Trophoblast cell (in vitro differentiated cells and primary cell): Measurements from ENCODE around the gene ZIM2.

ENCODE experiments used
- DNase-seq, 2 donors: peaks; one replicate each; pipeline ENCODE4 v3.0.0-alpha.2; 2016
- H2AFZ ChIP-seq: 2 replicates; pipeline ENCODE4 v1.6.1; 2013; ENCODE audit warnings: low read length, moderate library complexity, mild to moderate bottlenecking; ENCODE audit not compliant: insufficient read depth, poor library complexity
- H2AK5ac ChIP-seq: 2 replicates; pipeline ENCODE4 v1.6.1; 2013; ENCODE audit warnings: mild to moderate bottlenecking, low read length
- H2BK120ac ChIP-seq: 2 replicates; pipeline ENCODE4 v1.6.1; 2013; ENCODE audit warnings: low read length, mild to moderate bottlenecking, moderate library complexity; ENCODE audit not compliant: insufficient read depth, poor library complexity
- H2BK12ac ChIP-seq: 2 replicates; pipeline ENCODE4 v1.6.1; 2013; ENCODE audit warnings: mild to moderate bottlenecking, low read length, moderate library complexity
- H2BK5ac ChIP-seq: 2 replicates; pipeline ENCODE4 v1.6.1; 2013; ENCODE audit warnings: low read length, low read depth, moderate library complexity, mild to moderate bottlenecking; ENCODE audit not compliant: poor library complexity
- H3K14ac ChIP-seq: 2 replicates; pipeline ENCODE4 v1.6.1; 2013; ENCODE audit warnings: mild to moderate bottlenecking, low read length
- H3K18ac ChIP-seq: 2 replicates; pipeline ENCODE4 v1.6.1; 2013; ENCODE audit warnings: mild to moderate bottlenecking, low read length
- H3K23ac ChIP-seq: 2 replicates; pipeline ENCODE4 v1.6.1; 2013; ENCODE audit warnings: low read length
- H3K27ac ChIP-seq: 2 replicates; pipeline ENCODE4 v1.5.1; 2013; ENCODE audit warnings: low read depth, mild to moderate bottlenecking, inconsistent platforms, low read length, moderate library complexity
- H3K27me3 ChIP-seq: 2 replicates; pipeline ENCODE4 v1.6.1; 2013; ENCODE audit warnings: inconsistent platforms, mild to moderate bottlenecking, low read length, moderate library complexity; ENCODE audit not compliant: insufficient read depth
- H3K36me3 ChIP-seq, 2 experiments: 1 replicate in 1 of 2; 2 replicates in 1 of 2; pipeline ENCODE4 v1.6.1; 2013; ENCODE audit warnings: low read length in 2 of 2, mild to moderate bottlenecking in 2 of 2, moderate library complexity in 1 of 2; ENCODE audit not compliant: insufficient read depth in 2 of 2, control insufficient read depth in 1 of 2
- H3K4ac ChIP-seq: 2 replicates; pipeline ENCODE4 v1.6.1; 2013; ENCODE audit warnings: low read depth, mild to moderate bottlenecking, low read length, moderate library complexity
- H3K4me1 ChIP-seq, 2 experiments: 1 replicate in 1 of 2; 2 replicates in 1 of 2; pipeline ENCODE4 v1.6.1; 2013; ENCODE audit warnings: low read length in 2 of 2, mild to moderate bottlenecking in 2 of 2, moderate library complexity in 1 of 2; ENCODE audit not compliant: insufficient read depth in 2 of 2, control insufficient read depth in 1 of 2
- H3K4me2 ChIP-seq: 2 replicates; pipeline ENCODE4 v1.6.1; 2013; ENCODE audit warnings: inconsistent platforms, mild to moderate bottlenecking, low read length, moderate library complexity
- H3K4me3 ChIP-seq: 2 replicates; pipeline ENCODE4 v1.5.1; 2013; ENCODE audit warnings: mild to moderate bottlenecking, low read depth, low read length, inconsistent platforms
- H3K79me1 ChIP-seq: one replicate; pipeline ENCODE4 v1.6.1; 2013; ENCODE audit warnings: low read length
- H3K79me2 ChIP-seq: 2 replicates; pipeline ENCODE4 v1.6.1; 2013; ENCODE audit warnings: low read length, mild to moderate bottlenecking; ENCODE audit not compliant: control insufficient read depth, insufficient read depth, poor library complexity
- H3K9ac ChIP-seq: 2 replicates; pipeline ENCODE4 v1.6.1; 2013; ENCODE audit warnings: mild to moderate bottlenecking, low read length
- H3K9me3 ChIP-seq: 2 replicates; pipeline ENCODE4 v1.6.1; 2013; ENCODE audit warnings: low read depth, mild to moderate bottlenecking, control low read depth, inconsistent platforms, low read length; ENCODE audit not compliant: insufficient read depth
- H4K12ac ChIP-seq: 2 replicates; pipeline ENCODE4 v1.6.1; 2013; ENCODE audit warnings: low read depth, mild to moderate bottlenecking, low read length, moderate library complexity
- H4K8ac ChIP-seq: 2 replicates; pipeline ENCODE4 v1.6.1; 2013; ENCODE audit warnings: low read depth, mild to moderate bottlenecking, low read length, moderate library complexity
- H4K91ac ChIP-seq: one replicate; pipeline ENCODE4 v1.6.1; 2013; ENCODE audit warnings: low read depth, mild to moderate bottlenecking, low read length, moderate library complexity
- WGBS: extraction: QIAGEN DNeasy Blood & Tissue Kit; methylation state at CpG from one replicate; pipeline ENCODE4 v1.1.7; 2013; ENCODE audit warnings: missing lambda C conversion rate; ENCODE audit not compliant: insufficient read length, insufficient coverage; ENCODE audit errors: extremely low coverage; 5-methylcytosine and 5-hydroxymethylcytosine counted together

Gene ZIM2

GRCh38 chr19:56821209-56821608 lies 19.3 kb downstream of the ZIM2 start:
- Histone ChIP-seq H3K79me1 (no peaks in the 10 kb centered on the region), H3K23ac (no peak overlapping the region), H3K9ac (no peak overlapping the region), H3K4me1 (no peaks in the 10 kb centered on the region), H4K91ac (no peak overlapping the region), H4K8ac (no peak overlapping the region), H2AFZ (no peak overlapping the region), H2BK120ac (no peak overlapping the region), H3K18ac (no peak overlapping the region), H3K4me2 (no peak overlapping the region), H3K27ac (no peak overlapping the region), H4K12ac (no peak overlapping the region), H2AK5ac (no peak overlapping the region), H3K9me3 (peaks cover 21% of the 10 kb centered on the region), H3K14ac (no peak overlapping the region), H3K27me3 (no peaks in the 10 kb centered on the region), H3K4me3 (no peak overlapping the region), H2BK5ac (no peak overlapping the region), H3K36me3 (peaks cover 27 to 29% of the 10 kb centered on the region in 2 experiments), H3K79me2 (no peaks in the 10 kb centered on the region), H2BK12ac (no peak overlapping the region), H3K4ac (no peak overlapping the region)
- peak in 1 of 2 donors; percentile 46 for DNase-seq
- WGBS: no CpG with 5 or more reads among the region's 5 CpGs

- Histone ChIP-seq H2AFZ (no peak overlapping the region), H3K14ac (no peak overlapping the region), H3K4me2 (no peak overlapping the region), H2BK12ac (no peak overlapping the region), H3K4me1 (no peaks in the 10 kb centered on the region), H3K18ac (no peak overlapping the region), H3K9ac (no peak overlapping the region), H4K8ac (no peak overlapping the region), H4K12ac (no peak overlapping the region), H3K4me3 (no peak overlapping the region), H2BK5ac (no peak overlapping the region), H2AK5ac (no peak overlapping the region), H3K4ac (no peak overlapping the region), H3K23ac (no peak overlapping the region), H3K79me2 (no peaks in the 10 kb centered on the region), H3K27me3 (no peaks in the 10 kb centered on the region), H3K79me1 (no peaks in the 10 kb centered on the region), H2BK120ac (no peak overlapping the region), H3K9me3 (peaks cover 25% of the 10 kb centered on the region), H3K36me3 (peaks cover 32 to 34% of the 10 kb centered on the region in 2 experiments), H3K27ac (no peak overlapping the region), H4K91ac (no peak overlapping the region)
- DNase-seq: peak; percentile 16 to 53
- no CpG with 5 or more reads among the region's 2 CpGs for WGBS
These were observed 21.4 kb downstream of the ZIM2 start for GRCh38 chr19:56819166-56819565.

DNA sequence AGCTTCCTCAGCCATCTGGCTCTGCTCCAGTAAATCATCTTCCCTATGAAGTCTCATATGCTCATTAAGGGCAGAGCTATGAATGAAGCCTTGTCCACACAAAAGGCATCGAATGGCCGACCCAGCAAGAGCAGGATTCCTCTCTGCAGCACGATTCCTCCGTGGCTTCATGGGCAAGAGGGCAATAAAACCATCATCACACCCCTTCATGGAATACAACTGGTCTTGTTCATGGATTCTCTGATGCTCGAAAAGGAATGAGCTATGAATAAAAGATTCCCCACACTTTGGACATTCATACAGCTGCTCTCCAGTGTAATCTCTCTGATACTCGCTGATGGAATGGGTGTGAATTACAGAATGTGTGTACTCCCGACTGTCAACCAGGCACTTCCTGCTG lies 25.9 kb downstream of the ZIM2 start:
- H2BK120ac ChIP-seq: no peak overlapping the region
- no peak overlapping the region for H4K91ac ChIP-seq
- no peak overlapping the region for H3K9ac ChIP-seq
- H3K27ac ChIP-seq: no peak overlapping the region
- no peaks in the 10 kb centered on the region for H3K4me1 ChIP-seq
- DNase-seq: no peak
- WGBS: no CpG with 5 or more reads among the region's 7 CpGs
- peaks cover 16 to 20% of the 10 kb centered on the region in 2 experiments for H3K36me3 ChIP-seq
- no peak overlapping the region for H2BK5ac ChIP-seq
- H2BK12ac ChIP-seq: no peak overlapping the region
- no peak overlapping the region for H4K12ac ChIP-seq
- no peak overlapping the region for H3K14ac ChIP-seq
- no peak overlapping the region for H3K18ac ChIP-seq
- no peak overlapping the region for H2AFZ ChIP-seq
- H3K4me2 ChIP-seq: no peak overlapping the region
- H3K4me3 ChIP-seq: no peak overlapping the region
- no peaks in the 10 kb centered on the region for H3K79me1 ChIP-seq
- H4K8ac ChIP-seq: no peak overlapping the region
- H3K4ac ChIP-seq: no peak overlapping the region
- no peaks in the 10 kb centered on the region for H3K27me3 ChIP-seq
- no peaks in the 10 kb centered on the region for H3K79me2 ChIP-seq
- no peak overlapping the region for H2AK5ac ChIP-seq
- H3K9me3 ChIP-seq: peaks cover 18% of the 10 kb centered on the region
- no peak overlapping the region for H3K23ac ChIP-seq

- no CpG with 5 or more reads among the region's 5 CpGs for WGBS
These were observed 27.0 kb downstream of the ZIM2 start for GRCh38 chr19:56813531-56813930.

More at GRCh38 chr19:56813531-56813930, 27.0 kb downstream of the ZIM2 start:
- Histone ChIP-seq H3K79me2 (no peaks in the 10 kb centered on the region), H3K4me1 (no peaks in the 10 kb centered on the region), H3K27ac (no peak overlapping the region), H3K4me2 (no peak overlapping the region), H3K14ac (no peak overlapping the region), H4K12ac (no peak overlapping the region), H3K36me3 (peaks cover 15 to 17% of the 10 kb centered on the region in 2 experiments), H3K4ac (no peak overlapping the region), H3K23ac (no peak overlapping the region), H3K18ac (no peak overlapping the region), H3K4me3 (no peak overlapping the region), H2BK120ac (no peak overlapping the region), H2BK12ac (no peak overlapping the region), H2AK5ac (no peak overlapping the region), H3K79me1 (no peaks in the 10 kb centered on the region), H3K27me3 (no peaks in the 10 kb centered on the region), H3K9ac (no peak overlapping the region), H4K8ac (no peak overlapping the region), H2BK5ac (no peak overlapping the region), H4K91ac (no peak overlapping the region), H3K9me3 (peaks cover 19% of the 10 kb centered on the region), H2AFZ (no peak overlapping the region)
- DNase-seq: no peak
